ENCODE data around the gene PYROXD2.

PYROXD2 gene

DNA sequence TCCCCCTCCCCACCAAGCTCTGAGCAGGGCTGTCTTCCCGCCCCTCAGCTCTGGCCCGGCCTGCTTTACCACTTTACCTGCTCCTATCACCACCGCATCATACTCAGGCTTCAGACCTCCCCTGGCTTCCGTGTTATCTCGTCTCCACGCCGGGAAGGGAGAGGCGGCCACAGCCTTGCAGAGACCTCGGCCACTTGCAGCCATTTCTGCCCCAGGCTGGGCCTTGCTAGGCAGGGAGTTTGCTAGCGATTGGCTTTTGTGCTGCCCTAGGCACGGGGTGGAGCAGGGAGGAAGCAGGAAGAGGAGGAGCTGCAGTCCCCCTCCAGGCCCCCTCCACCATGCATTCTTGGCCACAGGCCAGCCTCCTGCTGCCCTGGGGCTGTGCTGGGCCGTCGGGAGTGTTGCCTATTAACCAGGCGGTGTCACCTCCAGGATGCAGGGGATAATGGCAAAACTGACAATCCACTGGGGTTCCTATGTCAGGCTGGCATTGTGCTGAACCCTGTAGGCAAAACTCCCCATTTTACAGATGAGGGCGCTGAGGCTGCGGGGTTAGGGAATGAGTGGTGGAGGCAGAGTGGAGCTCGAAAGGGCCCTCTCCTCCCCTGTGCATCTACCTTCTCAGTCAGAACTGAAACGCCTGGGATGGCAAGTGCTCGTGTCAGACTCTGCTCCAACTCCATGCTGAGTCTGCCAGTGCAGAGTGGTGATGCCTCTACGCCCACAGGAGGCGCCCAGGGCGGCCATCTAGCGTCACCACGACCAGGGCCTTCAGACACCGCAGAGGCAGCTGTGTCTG is at the start of gene PYROXD2:
PYROXD2 (minus strand) TSS at position 251 of the 799 bp plus-strand sequence; CDS start at position 204, 47 bp downstream.
- in situ Hi-C loops (cut with MboI; ENCODE audit: low sequenced_read_pairs): no loop called here

DNA sequence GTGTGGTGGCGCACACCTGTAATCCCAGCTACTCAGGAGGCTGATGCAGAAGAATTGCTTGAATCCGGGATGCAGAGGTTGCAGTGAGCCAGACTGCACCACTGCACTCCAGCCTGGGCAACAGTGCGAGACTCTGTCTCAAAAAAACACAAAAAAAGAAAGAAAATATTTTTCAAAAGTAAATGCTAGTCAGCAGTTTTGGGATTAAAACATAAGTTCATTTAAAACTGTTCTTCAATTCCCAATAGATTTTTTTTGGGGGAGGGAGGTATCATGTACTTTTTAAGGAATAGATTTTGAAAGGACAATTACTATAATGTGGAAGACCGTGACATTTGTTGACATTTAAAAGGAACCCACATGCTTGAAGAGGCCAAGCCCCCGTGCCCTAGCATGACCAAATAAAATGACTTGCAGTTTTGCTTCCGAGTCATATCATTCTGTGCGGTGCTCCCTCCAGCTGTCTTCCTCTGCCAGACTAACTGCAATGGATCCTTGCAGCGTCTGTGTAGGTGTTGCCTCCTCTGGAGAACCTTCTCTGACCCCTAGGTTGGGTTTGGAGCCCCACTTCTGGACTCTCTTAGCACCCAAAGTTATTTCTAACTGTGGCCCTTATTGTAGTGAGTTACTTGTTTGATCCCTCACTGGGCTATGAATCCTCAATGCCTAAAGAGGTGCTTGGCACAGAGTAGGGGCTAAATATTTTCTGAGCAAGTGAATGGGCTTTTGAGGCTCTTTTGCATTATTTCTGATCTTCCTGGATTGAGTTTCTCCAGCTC is 49.2 kb upstream of the PYROXD2 start:
- in situ Hi-C loops (cut with MboI; ENCODE audit: low sequenced_read_pairs): loop anchor here (25.0 kb wide), 2 partner anchors 573 to 798 kb away; no protein-coding TSS in a partner anchor

DNA sequence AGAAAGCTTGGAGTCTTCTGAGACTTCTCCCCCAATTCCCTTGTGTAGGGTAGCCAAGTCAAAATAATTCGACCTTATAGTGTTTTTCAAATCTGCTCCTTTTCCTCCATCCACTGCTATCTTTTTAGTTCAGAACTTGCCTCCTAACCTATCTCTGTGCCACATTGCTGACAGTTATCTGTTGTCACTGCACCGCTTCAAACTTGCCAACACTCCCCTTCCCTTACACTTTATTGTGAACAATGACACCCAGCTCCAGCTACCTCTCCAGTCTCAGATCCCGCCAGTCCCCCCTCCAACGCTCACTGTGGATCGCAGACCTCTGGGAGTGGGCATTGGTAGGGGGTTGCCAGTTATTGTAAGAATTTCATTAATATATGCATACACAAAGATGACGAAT is 48.0 kb upstream of the PYROXD2 start:
- in situ Hi-C loops (cut with MboI; ENCODE audit: low sequenced_read_pairs): loop anchor here (25.0 kb wide), 2 partner anchors 574 to 799 kb away; no protein-coding TSS in a partner anchor

DNA sequence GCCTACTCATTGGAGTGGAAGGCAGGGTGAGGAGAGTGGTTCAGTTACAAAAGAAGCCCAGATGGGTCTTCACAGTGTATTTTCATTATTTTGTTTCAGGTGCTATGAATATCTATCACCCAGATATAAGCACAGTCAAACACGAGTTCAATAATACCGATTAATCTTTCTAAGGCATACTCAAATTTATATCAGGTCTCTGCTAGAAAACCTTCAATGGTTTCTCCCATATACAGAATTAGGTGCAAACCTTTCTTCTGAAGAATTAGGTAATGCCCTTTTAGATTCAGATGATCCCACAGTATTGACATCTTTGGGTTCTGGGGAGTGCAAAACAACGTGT is 46.5 kb upstream of the PYROXD2 start:
- in situ Hi-C loops (cut with MboI; ENCODE audit: low sequenced_read_pairs): loop anchor here (25.0 kb wide), 2 partner anchors 576 to 801 kb away; no protein-coding TSS in a partner anchor

DNA sequence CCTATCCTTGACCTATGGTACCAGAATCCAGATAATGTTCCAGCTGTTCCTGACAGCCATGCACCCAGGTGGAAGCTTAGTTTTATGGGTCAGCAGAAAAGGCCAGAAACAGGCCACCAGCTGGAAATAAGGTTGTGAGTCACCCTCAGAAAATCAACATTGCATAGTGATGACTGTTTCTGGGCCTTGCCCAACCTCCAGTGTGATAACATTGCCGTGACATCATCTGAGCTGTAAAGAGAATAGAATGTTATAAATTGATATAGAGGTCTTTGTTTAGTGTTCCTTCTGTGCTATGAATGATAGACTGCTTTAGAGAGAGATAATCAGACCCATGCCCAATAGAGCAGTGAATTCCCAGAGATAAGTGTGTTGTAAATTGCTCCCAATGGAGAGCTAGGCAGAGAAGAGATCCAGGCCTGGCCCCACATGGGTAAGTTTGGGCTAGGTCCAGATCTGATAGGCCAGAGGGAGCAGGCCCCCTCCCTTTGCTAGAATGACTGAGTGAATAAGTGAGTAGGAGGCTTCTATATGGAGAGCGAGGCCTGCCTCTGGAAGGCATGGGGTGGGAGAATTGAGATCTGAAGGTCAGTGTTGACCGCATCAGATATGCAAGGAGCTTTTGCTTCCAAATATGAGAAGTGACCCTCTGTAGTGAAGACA is 46.0 kb upstream of the PYROXD2 start:
- in situ Hi-C loops (cut with MboI; ENCODE audit: low sequenced_read_pairs): loop anchor here (25.0 kb wide), 2 partner anchors 576 to 801 kb away; no protein-coding TSS in a partner anchor

DNA sequence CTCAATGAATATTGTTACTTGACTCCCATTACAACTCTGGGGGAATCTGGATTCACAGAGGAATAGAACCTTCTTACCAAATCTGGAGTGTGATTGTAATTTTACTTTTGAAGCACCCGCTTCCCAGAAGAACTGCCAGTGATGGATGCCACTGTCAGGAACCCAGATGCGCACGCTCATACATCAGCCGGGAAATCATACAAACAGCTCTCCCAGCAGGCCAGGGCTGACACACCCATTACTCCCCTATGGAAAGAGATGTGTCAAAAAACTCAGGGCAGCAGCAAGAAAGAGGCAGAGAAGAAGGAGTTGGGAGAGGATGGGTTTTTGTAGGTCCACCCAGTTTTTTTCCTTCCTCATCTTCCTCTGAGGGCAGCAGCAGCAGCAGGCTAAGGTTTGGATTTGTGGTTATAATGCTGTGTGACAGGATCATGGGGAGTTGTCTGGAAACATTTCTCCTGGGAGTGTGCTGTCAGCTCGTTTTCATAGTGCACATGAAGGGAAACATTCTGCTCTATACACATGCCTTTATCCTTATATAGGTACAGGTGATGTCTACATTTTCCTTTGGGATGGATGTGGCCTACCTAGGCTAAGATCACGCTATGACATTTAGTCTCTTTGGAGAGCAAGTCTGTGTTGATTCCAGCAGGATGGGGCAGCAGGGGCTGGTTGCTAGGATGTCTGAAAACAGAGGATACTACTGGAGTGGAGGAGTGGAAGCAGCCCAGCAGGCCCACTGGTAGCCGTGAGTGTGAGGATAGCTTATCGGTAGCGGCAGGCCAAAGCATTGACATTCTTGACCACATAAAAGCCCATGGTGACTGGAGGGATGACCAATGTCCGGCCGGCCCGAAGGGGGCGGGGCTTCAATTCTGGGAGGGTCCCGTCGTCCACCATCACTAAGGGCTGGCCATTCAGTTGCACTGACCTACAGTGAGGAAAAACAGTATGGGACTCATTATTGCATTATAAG is 44.1 kb upstream of the PYROXD2 start:
- in situ Hi-C loops (cut with MboI; ENCODE audit: low sequenced_read_pairs): loop anchor here (25.0 kb wide), 2 partner anchors 578 to 803 kb away; no protein-coding TSS in a partner anchor

DNA sequence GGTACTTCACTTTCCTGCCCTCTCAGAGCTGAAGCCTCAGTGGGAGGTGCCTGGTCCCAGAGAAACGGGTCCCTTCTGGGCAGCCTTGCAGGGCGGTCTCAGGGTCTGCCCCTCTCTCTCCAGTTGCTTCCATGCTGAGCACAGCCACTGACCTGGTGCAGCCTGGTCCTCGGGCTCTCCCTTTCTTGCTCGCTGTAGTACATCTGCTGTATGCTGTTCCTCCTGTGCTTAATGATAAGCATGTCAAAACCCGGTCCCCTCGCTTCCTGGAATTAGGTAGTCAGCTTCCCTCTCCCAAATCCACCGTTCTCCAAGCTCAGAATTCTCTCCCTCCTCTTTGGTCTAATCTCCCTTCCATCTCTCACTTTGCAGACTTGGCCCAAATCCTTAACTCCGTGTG is 42.7 kb upstream of the PYROXD2 start:
- in situ Hi-C loops (cut with MboI; ENCODE audit: low sequenced_read_pairs): loop anchor here (25.0 kb wide), 2 partner anchors 580 to 805 kb away; no protein-coding TSS in a partner anchor

DNA sequence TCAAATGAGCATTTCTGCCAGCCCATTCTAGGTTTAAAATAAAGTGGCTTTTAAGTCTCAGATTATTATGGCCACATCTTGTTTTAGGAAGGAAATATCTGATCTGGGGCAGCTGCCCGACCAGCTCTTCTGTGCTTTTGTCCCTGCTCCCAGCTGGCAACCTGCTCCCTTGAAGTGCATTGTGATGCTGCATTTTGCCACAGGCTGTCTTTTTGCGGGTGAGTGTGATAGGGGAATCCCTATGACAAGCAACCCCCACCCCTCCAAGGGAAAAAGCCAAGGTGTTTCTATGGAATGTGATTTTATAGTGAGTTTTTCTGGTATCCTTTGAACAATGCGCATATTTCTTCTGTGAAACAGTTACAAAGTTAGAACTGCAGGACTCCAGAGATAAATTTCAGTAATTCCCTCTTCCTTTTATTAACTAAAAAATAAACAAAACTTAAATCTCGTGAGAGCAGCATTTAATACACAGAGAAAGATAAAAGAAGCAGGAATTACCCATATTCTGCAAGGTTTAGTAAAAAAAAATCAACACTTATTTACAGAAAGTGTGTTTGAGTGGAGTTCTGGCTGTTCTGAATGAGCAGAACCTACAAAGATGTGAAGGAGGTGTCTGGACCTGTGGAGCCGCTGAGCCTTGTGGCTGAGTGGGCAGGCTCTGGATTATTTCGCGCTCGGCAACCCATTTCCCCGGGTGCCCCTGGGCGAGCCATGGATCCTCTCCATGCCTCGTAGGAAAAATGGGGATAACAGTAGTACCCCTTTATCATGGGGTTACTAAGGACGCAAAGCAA is 41.9 kb upstream of the PYROXD2 start:
- in situ Hi-C loops (cut with MboI; ENCODE audit: low sequenced_read_pairs): loop anchor here (25.0 kb wide), 2 partner anchors 580 to 805 kb away; no protein-coding TSS in a partner anchor

DNA sequence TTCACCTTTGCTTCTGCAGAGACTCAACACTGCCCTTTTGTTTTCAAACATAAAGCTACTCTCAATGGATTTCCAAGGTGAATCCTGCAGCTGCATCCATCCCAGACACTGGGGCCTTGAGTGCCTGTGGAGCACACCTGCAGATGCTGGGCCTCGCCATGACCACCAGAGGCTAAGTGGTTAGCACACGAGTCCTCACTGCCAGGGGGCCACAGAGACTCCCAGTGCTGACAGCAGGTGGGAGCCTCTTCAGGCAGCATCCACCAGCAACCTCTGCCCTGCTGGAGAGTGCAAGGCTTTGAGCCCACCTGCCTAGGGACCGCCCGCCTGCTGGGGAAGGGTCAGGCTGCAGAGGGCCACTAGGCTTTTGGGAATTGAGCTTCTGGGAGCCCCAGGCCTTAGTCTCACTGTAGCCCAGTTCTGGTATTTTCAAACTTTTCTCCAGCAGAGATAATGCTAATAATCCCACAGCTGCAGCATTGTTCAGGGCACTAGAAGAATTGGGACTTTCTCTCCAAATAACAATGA is 41.1 kb upstream of the PYROXD2 start:
- in situ Hi-C loops (cut with MboI; ENCODE audit: low sequenced_read_pairs): loop anchor here (25.0 kb wide), 2 partner anchors 581 to 806 kb away; no protein-coding TSS in a partner anchor

DNA sequence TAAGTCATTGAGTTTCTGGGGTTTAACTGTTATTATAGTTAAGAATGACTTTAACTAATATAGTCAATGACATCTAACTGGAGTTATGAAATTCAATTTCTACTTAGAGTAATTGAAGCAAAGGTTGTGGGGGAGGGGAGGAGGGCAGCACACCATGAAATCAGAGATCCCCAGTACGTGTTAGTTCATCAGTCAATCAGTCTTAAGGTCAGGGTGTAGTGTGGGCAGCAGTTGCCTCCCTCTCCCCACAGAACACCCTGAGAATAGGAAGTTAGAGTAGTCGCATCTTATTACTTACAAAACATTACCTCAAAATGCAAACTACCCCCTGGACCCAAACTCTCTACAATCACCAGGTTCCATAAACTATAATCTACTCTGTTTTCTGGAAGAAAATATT is 38.7 kb upstream of the PYROXD2 start:
- in situ Hi-C loops (cut with MboI; ENCODE audit: low sequenced_read_pairs): loop anchor here (25.0 kb wide), 2 partner anchors 584 to 809 kb away; no protein-coding TSS in a partner anchor

DNA sequence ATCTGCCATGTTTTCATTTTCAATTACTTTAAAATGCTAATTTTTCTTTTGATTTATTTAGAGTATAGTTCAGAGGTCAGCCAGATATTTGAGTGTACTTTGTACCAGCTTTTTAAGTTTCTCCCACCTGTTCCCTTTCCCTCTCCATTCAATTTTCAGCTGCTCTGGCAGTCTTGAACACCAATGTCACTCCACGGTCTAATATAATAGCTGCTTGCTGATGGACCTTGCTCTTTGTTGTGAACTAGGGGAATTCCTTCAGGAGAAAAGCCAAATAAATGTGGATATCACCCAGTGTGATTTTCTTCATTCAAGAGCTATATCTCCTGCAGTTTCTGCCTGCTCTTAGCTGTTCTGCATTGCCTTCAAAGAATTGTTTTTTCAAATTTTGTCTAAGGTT is 35.6 kb upstream of the PYROXD2 start:
- in situ Hi-C loops (cut with MboI; ENCODE audit: low sequenced_read_pairs): loop anchor here (25.0 kb wide), 2 partner anchors 587 to 812 kb away; no protein-coding TSS in a partner anchor

DNA sequence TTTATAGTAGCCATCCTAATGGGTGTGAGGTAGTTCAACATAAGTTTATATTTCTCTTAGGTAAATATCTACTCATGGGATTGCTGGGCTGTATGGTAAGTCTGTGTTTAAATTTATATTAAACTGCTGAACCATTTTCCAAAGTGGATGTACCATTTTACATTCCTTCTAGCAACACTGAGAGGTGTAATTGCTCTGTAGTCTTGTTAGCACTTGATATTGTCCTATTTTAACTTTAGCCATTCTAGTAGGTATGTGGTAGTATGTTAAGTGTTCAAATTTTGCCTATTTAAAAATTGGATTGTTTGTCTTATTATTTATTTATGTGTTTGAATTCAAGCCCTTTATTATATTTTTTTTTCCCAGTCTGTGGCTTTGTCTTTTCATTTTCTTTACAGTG is 34.3 kb upstream of the PYROXD2 start:
- in situ Hi-C loops (cut with MboI; ENCODE audit: low sequenced_read_pairs): no loop called here

DNA sequence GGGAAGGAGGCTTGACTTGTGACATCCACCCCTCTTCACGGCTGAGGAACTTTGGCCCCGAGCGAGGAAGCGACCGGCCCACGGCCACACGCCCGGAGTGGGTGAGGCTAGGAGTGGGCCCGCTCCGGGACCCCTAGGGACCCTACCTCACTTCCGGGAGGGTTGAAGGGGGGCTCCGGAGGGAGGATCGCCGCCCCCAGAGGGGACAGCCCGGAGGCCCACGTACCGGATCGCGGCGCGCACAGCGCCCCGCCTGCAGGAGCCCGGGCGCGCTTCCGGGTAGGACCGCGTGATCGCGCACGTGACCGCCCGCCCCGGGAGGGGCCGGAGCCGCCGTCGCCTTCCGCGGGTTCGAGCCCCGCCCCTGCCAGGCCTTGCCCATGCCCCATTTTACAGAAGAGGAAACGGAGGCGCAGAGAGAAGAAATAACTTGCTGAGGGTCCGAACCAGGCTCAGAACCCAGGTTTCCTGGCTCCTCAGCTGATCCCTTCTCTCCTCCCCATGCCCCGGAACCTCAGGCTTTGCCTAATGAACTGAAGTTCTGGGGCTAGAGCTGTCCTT is 31.8 kb upstream of the PYROXD2 start, which contains the start of gene HPS1:
HPS1 (minus strand) TSS at position 275 of the 561 bp plus-strand sequence. CDS start 3,695 bp downstream, outside the sequence.
- in situ Hi-C loops (cut with MboI; ENCODE audit: low sequenced_read_pairs): no loop called here

DNA sequence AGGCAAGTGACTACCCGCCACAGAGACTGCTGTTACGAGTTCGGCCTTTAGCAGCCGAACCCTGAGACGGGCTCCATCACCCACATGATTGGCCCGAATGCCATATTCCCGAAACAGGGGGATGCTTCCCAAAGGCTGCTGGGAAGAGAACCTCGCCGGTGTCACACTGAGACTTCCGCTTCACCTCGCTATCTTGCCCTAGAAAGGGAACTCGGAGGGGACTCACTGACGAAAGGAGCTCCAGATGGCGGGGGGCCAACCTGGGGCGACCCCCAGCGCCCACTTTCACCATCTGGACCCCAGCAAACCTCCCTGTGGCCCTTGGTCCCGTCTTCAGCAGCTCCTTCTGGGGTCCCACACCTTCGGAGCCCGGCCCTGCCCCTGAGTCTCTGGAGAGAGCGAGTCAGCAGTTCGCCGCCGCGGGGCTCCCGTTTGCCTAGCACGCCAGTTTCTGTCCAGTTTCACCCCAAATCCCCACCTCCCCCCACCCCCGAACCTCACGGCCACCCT is 31.2 kb upstream of the PYROXD2 start:
- in situ Hi-C loops (cut with MboI; ENCODE audit: low sequenced_read_pairs): no loop called here

DNA sequence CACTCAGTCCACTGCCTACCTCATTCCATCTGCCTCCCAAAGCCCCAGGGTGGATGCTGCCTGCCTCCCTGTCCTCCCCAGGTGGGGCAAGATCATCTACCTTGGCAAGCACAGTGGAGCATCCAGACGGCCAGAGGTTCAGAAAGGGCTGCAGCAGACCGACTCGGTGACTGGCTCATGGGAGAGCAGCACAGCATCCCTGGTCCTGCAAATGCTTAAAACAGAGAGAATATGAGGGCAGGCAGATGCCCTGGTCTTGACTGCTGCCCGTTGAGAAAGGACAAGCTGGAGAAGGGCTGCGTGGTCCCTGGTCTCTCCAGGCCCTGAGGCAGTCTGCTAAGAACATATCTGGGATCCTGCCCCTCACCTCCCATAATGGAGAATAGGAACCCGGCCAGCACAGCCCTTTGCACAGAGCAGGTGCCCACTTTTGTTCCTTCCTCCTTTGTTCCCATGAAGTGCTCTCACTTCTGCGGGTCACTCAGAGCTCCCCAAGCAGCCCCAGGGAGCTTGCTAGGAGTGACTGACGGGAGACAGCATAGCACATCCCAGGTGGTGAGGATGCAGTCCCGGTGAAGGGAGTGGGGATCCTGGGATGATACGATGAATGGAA is 30.3 kb upstream of the PYROXD2 start:
- in situ Hi-C loops (cut with MboI; ENCODE audit: low sequenced_read_pairs): no loop called here

DNA sequence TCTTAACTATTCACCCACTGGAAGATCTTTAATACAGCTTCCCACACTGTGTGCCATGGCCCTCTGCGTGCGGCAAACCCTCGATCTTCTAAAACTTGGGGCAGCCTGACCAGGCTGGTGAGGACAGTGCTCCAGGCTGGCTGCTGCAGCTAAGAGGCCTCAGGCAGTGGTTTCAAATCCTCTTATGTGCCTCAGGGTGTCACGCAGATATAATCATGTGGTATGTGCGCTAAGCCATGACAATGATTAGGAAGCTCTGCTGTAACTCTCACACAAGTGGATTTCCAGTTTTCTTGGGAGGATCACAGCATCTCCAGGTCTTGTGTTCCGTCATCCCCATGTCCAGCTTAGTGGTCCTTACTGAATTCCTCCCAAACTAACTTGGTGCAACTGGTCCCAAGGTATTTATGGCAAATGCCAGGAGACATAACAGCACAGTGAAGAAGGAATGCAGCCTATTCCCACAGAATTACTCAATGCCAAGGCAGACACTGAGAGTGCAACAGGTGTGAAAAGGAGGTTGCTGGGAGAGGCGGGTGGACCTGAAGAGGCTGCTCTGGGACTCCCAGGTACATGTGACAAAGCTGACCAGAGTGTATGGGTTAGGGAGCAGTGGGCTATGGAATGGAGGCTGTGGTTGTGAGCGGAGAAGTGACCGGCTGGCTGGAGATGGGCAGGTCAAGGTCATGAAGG is 29.5 kb upstream of the PYROXD2 start:
- in situ Hi-C loops (cut with MboI; ENCODE audit: low sequenced_read_pairs): no loop called here

DNA sequence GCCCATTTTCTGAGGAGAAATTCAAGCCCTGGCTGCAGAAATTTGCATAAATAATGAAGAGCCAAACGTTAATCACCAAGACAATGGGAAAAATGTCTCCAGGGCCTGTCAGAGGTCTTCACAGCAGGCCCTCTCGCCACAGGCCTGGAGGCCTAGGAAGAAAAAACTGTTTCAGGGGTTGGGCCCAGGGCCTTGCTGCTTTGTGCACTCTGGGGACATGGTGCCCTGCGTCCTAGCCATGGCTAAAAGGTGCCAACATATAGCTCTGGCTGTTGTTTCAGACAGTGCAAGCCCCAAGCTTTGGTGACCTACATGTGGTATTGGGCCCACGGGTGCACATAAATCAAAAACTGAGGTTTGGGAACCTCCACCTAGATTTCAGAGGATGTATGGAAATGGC is 23.7 kb upstream of the PYROXD2 start:
- in situ Hi-C loops (cut with MboI; ENCODE audit: low sequenced_read_pairs): no loop called here
